GM21360 (cell line): ENCODE data around the gene ARHGEF39.

Experiments
- ATAC-seq: cut with Tn5 transposase; IDR thresholded peaks from one replicate; pipeline ENCODE4 v1.9.1; 2021; ENCODE audit warnings: mild to moderate bottlenecking, moderate library complexity; ENCODE audit not compliant: unreplicated experiment

Gene ARHGEF39, protein sequence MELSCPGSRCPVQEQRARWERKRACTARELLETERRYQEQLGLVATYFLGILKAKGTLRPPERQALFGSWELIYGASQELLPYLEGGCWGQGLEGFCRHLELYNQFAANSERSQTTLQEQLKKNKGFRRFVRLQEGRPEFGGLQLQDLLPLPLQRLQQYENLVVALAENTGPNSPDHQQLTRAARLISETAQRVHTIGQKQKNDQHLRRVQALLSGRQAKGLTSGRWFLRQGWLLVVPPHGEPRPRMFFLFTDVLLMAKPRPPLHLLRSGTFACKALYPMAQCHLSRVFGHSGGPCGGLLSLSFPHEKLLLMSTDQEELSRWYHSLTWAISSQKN

DNA sequence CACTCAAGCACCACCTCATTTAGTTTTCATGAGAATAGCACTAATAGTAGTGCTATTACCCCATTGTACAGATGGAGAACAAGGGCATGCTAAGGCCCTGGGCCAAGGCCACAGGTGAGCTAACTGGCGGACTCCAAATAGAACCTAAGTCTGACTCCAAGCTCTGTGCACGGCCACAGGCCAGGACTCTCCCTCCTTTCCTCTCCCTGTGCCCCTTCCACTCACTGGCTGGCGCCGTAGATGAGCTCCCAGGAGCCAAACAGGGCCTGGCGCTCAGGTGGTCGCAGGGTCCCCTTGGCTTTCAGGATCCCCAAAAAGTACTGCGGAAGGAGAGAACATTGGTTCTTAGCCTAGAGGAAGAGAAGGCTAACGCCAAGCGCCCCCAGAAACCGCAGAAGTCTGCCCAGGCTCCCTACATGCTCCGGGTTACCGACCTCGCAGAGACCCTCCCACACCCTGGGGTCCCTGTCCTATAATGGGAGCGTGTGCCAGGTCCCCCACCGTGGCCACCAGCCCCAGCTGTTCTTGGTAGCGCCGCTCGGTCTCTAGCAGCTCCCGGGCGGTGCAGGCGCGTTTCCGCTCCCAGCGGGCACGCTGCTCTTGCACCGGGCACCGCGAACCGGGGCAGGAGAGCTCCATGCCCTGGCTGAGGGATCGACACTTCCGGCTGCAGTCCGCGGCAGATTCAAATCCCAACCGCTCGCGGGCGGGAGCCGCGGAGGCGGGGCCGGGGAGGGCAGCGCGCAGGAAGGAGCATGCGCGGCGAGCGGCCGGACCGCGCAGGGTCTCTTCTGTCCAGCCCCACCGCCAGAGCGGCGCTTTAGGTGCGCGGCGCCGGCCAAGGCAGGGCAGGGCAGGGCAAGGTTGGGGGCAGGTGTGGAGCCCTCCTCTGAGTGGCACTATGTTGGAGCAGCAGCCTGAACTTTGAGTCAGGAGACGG, at the start of gene ARHGEF39:
Gene ARHGEF39, minus strand, starts transcription at position 665 of the 940 bp plus-strand sequence. Its CDS starts 26 bp downstream, at position 639.
- ATAC-seq: peak; percentile 70

DNA sequence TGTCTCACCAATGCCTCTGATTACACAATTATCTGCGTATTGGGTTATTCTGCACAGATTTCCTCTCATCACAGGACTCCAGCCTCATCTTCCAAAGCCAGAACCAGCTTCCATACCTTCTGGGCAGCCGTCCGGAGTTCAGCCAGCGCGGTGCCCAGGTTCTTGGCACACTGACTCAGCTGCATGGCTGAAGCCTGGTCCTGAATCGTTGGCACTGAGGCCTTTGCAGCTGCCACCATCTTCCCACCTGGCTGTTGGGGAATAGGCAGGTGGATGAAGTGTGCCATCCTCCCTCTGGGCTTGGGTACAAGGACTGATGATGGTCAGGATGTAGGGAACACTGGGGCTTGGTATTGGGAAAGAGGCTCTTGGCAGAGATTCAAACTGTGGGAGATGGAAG, 49.1 kb upstream of the ARHGEF39 start:
- no peak for ATAC-seq

GRCh38 chr9:35713578-35713977, 48.6 kb upstream of the ARHGEF39 start:
- no peak for ATAC-seq

DNA sequence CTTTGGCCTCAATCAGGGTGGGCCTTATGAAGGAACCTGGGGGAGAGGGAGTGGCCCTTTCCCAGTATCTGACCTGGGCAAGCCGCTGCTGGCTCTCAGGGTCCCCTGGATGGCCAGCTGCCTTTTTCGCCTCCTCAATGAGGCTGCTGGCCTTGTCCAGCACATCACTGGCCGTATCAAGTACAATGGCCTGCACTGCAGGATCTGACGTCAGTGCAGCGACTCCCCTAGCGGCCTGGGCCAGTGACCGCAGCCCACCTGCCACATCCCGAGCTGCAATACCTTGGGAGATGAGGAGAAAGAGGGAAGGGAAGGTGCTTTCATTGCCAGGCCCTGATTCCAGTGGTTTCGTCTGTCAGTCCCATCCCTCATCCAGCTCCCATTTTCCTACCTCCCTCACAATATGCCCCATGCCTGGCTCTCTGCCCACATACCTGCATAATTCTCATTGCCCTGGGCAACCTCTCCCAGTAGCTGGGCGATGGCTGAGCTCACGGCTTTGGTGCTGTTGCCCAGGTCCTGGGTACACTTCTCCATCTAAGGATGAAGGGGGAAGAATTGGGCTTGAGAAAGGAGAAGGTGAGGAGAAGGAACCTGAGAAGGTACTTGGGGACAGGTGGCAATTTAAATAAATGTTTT, 47.9 kb upstream of the ARHGEF39 start:
- no peak for ATAC-seq

- ATAC-seq: no peak
Measured at GRCh38 chr9:35711501-35712428, 46.8 kb upstream of the ARHGEF39 start.

- ATAC-seq: no peak
Measured at GRCh38 chr9:35710818-35711500, 46.0 kb upstream of the ARHGEF39 start.

DNA sequence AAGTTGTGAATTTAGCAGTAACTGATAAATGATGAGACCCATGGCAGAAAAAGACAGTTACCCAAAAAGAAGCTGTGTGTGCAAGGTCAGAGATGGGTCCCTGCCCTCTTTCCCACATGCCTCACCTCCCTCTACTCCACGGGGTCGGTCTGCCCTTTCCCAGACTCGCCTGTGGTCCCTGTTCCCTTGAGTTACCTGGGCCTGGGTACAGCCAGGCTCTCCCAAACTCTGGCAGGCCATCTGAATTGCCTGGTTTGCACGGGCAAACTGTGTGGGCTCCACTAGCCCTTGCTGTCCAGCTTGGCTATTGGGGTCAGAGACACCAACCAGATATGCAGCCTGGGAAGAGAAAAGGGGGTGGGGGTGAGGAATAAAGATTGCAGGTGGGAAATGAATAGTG, 43.2 kb upstream of the ARHGEF39 start:
- ATAC-seq: no peak

DNA sequence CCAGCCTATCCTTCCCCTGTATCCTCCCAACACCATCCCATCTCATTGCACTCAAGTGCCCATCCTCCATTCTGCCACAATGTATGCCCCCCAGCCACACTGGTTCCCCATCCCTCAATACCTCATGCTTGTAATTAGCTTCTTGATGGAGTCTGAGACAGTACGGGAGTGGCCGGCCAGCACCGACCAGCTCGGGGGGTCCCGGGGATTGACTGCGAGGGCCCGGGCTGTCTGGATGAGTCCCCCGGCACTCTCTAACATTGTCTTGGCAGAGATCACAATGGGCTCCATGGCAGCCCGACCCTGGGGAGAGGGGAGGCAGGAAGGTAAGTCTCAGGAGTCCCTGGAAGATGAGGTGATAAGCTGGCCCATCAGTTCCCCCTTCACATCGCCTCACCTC, 42.0 kb upstream of the ARHGEF39 start:
- ATAC-seq: no peak

DNA sequence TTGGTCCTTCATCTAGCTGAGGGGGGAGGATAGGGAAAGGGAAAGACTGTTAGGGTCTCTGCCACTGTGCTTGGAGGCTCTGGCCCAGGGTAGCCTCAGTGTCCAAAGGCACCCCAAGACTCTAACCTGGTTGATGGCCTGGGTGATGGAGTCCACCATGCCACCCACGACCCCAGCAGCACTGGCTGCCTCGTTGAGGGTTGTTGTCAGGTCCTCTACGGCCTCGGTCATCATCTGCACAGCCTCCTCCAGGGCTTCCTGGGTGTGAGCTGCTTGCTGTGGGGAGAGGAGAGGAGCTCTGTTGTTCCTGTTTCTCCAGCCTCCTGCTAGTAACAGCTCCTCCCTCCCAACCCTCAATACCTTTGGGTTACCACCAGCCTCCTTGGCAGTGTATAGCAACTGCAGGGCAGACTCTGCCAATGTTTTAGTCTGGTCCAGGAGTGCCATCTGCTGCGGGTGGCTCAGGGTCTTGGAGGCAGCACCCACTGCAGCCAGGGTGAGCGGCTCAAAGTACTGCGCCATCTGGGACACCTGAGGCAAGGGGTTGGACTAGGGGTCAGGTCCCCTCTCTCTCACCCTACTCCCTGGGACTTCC, 40.9 kb upstream of the ARHGEF39 start:
- ATAC-seq: no peak

- no peak for ATAC-seq
Measured at GRCh38 chr9:35705372-35705771, 40.4 kb upstream of the ARHGEF39 start.

DNA sequence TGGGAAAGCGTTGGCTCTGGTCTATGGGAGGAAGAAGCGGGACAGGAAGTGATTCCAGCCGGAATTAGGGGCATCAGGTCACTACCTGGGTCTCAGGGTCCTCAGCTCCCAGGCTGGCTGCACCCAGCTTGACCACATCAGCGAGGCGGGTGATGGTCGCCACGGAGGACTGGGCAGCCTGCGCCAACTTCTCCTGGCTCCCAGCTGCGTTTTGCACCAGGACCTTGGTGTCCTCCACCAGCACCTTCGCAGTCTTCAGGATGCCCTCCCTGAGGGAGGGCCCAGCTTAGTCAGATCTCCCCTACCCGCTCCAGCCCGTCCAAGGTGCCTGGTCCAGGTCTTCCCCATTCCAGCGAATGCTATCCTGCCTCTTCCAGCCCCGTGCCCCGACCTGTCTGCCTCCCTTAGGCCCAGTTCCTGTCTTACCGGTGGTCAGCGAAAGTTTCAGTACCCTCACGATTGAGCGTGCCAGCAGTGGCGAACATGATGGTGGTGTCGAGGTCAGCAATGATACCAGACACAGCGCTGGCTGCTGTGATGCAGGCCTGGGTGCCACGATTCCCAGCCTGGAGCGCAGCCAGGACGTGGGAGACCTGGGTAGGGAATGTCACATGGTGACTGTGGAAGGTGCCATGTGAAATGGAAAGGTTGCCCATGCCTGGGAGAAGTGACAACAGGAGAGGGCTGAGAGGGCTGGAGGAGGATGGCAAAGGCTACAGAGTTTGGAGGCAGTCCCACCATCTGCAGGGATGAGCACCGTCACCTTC, 39.1 kb upstream of the ARHGEF39 start:
- ATAC-seq: no peak

GRCh38 chr9:35702696-35703095, 37.7 kb upstream of the ARHGEF39 start:
- no peak for ATAC-seq

DNA sequence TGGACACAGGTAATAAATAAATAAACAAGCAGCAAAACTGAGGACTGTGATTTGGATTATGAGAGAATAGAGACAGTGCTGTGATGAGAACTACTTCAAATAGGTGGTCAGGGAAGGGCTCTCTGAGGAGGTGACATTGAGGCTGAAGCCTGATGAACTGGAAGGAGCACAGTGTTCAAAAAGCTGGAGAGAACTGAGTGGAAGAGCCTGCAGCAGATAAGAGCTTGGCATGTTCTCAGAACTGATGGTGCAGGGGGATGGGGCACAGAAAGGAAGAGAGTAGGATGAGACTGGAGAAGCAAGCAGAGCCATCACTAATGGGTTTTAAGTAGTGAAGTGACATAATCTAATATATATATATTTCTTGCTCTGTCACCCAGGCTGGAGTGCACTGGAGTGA, 35.9 kb upstream of the ARHGEF39 start:
- ATAC-seq: no peak

DNA sequence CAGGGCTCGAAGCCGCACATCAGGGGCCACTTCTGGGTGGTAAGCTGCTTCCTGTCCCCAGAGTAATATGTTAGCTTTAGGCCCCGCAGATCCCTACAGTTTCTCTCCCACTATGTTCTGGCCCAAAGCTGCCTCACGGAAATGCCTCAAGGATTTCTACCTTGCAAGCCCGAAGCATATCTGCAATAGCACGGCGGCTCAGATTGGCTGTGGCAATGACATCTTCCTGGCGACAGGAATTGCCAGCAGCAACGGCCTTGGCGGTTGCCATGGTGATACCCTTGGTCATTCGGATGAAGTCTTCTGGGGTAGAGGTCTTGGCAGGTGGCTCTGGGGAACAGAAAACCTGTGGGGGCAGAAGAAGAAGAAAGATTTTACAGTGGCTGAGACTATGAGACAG, 35.0 kb upstream of the ARHGEF39 start:
- no peak for ATAC-seq

GRCh38 chr9:35698231-35698630, 33.2 kb upstream of the ARHGEF39 start:
- no peak for ATAC-seq

- no peak for ATAC-seq
Measured at GRCh38 chr9:35697486-35697885, 32.5 kb upstream of the ARHGEF39 start.

- no peak for ATAC-seq
Measured at GRCh38 chr9:35696520-35697215, 31.7 kb upstream of the ARHGEF39 start.

- ATAC-seq: no peak
Measured at GRCh38 chr9:35695943-35696401, 31.0 kb upstream of the ARHGEF39 start.
